GM19324 (cell line): ENCODE measurements around the gene NETO2.
"Not testable (repeated sequence)": the region's sequence is repeated elsewhere in the genome, so short reads cannot be mapped to it uniquely, and the experiment has no call there.

Experiments used
- ATAC-seq: cut with Tn5 transposase; IDR thresholded peaks from one replicate; pipeline ENCODE4 v1.9.1; 2021; ENCODE audit warnings: mild to moderate bottlenecking, moderate library complexity; ENCODE audit not compliant: unreplicated experiment, low FRiP score

The NETO2 gene

GRCh38 chr16:47143677-47144558, at the start of gene NETO2:
Gene NETO2, minus strand, starts transcription at chr16:47143945. Its CDS starts 333 bp downstream, at chr16:47143612.
- peak; percentile 63 for ATAC-seq

GRCh38 chr16:47182318-47182717, 38.6 kb upstream of the NETO2 start:
- no peak for ATAC-seq

DNA sequence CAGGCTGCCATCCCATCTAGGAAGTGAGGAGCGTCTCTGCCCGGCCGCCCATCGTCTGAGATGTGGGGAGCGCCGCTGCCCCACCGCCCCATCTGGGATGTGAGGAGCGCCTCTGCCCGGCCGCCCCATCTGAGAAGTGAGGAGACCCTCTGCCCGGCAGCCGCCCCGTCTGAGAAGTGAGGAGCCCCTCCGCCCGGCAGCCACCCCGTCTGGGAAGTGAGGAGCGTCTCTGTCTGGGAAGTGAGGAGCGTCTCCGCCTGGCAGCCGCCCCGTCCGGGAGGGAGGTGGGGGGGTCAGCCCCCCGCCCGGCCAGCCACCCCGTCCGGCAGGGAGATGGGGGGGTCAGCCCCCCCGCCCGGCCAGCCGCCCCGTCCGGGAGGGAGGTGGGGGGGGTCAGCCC, 37.3 kb upstream of the NETO2 start:
- ATAC-seq = not testable (repeated sequence)

DNA sequence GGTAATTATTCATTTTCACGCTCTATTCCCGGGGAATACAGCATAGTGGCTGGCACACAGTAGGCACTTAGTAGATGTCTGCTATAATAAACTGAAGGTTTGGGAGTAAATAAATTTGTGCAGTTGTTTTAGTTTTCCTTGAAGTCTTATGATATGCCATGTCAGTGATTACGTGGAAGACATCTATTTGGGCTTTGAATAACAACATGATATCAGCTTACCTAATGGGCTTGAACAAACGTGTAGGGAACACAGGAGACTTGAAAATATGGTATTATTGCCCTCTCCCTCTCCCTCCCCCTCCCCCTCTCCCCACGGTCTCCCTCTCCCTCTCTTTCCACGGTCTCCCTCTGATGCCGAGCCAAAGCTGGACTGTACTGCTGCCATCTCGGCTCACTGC, 36.3 kb upstream of the NETO2 start:
- ATAC-seq = no peak

- ATAC-seq = no peak
These were observed 31.4 kb upstream of the NETO2 start for GRCh38 chr16:47175152-47175551.

- ATAC-seq = no peak
These were observed 19.1 kb upstream of the NETO2 start for GRCh38 chr16:47162670-47163420.

DNA sequence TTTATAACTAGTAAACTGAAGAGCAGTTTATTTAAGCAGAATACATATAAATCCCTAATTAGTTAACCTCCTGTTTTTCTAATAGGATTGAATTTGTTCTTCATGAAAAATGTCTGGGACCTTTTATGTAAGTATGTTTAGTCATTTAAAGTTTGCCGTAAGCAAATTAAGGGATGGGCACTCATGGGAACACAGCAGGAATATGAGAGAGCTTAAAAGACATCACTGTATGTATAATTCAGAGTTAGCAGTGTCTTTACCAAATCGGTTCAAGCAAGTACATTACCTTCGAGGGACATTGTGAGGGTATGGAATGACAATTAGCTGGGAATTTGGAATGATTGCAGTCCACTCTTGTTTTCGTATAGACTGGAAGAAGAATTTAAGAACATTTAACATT, 17.7 kb upstream of the NETO2 start:
- no peak for ATAC-seq

DNA sequence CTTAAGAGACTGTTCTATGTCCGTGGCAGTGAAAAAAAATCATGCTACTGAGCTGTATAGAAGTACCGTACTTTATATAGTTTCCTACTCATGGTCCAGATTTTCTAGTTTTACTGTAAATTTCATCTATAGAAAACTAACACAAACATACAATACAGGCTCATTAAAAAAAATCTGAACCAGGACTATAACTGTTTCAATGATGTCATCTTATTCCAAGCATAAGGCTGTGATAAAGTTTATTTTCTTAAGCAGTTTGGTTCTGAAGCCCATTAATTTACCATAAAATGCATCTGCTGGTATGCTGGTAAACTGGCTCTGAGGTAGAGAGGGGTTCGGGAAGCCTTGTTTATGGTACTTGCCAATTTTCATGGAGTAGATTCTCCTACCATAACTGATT, 16.7 kb upstream of the NETO2 start:
- no peak for ATAC-seq

DNA sequence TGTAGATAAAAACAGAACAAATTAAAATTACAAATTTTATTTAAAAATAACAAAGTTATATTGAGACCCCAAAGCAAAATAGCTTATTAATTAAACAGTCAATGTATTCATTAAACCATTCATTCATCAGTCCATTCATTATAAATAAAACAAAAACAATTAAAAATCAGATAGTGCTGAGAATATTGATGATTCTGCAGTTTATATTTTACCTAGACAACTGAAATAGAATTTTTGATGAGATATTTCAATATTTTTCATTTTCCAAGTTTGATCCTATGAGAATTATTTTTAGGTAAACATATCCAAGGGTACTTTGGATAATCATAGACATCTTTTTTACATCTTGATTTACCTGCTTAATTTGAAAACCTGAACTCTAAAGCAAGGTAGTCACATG, 15.2 kb upstream of the NETO2 start:
- ATAC-seq = no peak

DNA sequence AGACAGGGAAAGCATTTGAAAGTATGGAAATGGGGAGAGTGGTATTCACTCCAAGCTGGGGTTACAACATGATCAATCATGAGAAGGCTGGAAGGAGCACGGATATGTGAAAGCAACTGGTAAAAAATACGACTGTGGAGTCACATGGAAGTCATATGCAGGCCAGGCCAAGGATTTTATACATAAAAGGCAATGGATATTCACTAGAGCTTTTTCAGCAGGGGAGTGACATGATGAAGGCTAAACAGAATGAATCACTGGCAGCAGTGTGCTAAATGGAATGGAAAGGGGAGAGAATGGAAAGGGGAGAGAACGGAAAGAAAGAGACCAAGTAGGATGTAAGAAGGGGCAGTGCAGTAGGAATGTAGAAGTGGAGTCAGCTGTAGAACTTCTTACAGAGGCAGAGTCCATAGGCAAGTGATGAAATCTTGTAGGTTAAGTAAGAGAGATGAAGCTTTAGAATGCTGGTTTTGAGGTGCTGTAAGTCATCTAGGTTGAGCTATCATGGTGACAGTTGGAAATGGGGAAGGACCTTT, 13.0 kb upstream of the NETO2 start:
- ATAC-seq = no peak

DNA sequence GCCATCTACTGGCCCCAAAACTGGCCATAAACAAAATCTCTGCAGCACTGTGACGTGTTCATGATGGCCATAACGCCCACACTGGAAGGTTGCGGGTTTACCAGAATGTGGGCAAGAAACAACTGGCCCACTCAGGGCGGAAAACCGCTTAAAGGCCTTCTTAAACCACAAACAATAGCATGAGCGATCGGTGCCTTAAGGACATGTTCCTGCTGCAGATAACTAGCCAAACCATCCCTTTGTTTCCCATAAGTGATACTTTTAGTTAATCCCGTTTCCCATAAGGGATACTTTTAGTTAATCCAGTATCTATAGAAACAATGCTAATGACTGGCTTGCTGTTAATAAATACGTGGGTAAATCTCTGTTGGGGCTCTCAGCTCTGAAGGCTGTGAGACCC, 8.8 kb upstream of the NETO2 start:
- ATAC-seq = not testable (repeated sequence)

DNA sequence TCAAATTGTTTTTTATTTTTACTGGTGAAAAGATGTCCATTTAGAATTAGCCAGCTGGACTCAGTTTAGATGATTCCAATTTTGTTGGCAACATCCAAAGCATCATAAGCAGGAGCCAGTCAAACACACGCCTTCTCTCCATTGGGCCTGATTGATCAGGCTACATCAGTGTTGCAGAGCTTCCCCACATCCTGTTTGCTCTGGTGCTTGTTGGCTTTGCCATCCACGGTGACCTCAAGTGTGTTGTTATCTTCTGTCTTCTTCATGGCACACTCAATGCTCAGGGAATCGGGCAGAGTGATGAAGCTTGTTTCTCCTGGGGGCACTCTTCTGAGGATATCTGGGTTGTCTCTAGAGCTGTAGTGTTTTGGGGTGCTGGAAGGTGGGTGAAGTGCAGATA, 6.3 kb upstream of the NETO2 start:
- ATAC-seq = no peak

DNA sequence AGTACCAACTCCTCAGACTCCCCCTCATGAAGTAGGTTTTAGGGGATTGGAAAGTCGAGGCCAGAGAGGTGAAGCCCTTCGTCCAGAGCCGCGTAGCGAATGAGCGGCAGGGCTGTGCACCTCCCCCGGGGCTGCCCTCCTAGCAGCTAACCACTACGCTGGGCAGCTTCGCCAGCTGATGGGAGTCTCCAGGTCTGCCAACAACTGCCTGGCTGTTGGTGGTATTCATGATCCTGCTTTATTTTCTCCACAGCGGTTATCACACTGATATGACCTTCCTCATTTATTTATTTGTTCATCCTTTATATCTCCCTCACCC, 773 bp upstream of the NETO2 start:
- ATAC-seq = no peak

DNA sequence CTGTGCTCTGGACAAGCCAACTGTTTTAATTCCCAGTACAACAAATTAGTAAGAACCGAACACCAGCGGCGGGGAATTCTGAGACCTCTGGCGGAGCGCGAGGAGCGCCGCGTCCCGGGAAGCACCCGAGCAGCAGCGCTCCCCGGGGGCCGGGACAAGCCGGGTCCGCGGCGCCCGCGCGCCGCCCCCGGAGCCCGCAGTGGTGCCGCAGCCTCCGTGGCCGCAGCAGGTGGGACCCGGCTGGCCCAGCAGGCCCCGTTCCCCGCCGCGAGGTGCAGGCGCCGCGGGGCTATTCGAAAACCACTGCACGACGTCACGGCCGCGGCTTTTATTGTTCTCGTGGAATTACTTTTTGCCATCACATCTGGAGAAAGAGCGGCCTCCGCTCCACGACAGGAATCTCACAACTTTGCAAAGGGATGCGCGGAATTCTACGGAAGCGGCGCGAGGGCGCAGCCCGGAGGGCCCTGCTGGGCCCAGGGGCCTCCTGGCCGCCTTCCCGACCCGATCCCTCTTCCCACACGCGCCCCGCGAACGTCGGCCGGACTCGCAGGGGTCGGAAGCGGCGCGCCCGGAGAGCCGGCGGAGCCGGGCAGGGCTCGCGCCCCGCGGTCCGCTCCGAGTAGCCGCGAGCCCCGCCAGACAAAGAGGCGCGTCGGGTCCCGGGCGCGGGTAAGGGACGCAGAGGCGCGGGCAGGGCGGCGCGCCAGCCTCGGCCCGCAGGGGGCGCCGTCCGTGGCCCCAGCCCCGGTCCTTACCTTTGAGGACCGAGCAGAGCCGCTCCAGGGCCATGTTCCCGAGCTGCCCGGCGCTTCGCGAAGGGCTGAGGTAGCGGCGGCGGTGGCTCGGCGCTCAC, 696 bp downstream of the NETO2 start:
- ATAC-seq = peak; percentile 76

DNA sequence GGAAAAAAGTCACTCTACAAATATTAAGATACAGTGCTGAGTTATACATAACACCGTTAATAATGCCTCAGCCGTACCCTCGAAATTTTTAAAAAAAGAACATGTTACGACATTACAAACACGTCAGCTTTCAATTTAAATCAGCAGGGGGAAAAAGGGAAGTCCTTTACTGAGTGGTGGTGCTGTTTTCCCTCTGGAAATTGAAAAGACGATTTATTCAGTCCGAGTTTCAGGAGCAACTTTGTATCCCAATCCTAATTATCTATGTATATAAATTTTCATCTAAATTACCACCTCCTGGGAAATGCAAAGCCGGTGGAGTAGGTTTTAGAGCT, 1.3 kb downstream of the NETO2 start:
- ATAC-seq = no peak

- peak; percentile 42 for ATAC-seq
These were observed 1.8 kb downstream of the NETO2 start for GRCh38 chr16:47141773-47142485.

- ATAC-seq = no peak
These were observed 3.1 kb downstream of the NETO2 start for GRCh38 chr16:47140686-47141085.

- ATAC-seq = no peak
These were observed 4.1 kb downstream of the NETO2 start for GRCh38 chr16:47139561-47140185.

DNA sequence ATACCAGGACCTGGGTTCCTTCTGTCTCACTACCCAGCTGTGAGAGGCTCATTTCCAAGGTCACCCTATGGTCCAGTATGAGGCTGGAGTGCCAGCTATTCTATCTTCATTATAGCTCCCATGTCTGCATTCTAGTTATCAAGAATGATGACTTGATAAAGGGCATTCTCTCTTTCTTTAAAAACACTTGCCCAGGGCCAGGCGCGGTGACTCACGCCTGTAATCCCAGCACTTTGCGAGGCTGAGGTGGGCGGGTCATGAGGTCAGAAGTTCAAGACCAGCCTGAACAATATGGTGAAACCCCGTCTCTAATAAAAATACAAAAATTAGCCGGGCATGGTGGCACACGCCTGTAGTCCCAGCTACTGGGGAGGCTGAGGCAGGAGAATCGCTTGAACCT, 5.8 kb downstream of the NETO2 start:
- not testable (repeated sequence) for ATAC-seq
